Panc1 (cell line): ENCODE data around the gene COL1A2. TPM values are rescaled to one million over a fixed set of nuclear protein-coding genes. Genes with fewer than 3 reads are reported as not detected.

ENCODE experiments used
- ATAC-seq: fragments of 200-7000 bp; cut with Tn5 transposase; 2 replicates; pipeline ENCODE4 v1.9.1; 2020; ENCODE audit warnings: mild to moderate bottlenecking, moderate library complexity
- BruUV-seq: library from RNA; stranded (reverse); fragments of 400-500 nt; replicated peaks from 2 replicates; lab custom pipeline; 2021; lab: Mats Ljungman, UMichigan
- CTCF ChIA-PET: fragments of 300-600 bp; sonication (Branson Sonifier 250); formaldehyde crosslinking; loops from one replicate; lab custom pipeline; 2022; ENCODE audit warnings: antibody characterized with exemption; lab: Charles Lee
- POLR2A ChIA-PET: fragments of 300-600 bp; sonication (Branson Sonifier 250); formaldehyde crosslinking; loops from one replicate; lab custom pipeline; 2022; ENCODE audit warnings: antibody characterized with exemption; lab: Charles Lee
- DNase-seq: peaks from one replicate; pipeline ENCODE4 v3.0.0-alpha.2; 2010; ENCODE audit warnings: low read depth, low spot score
- H3K27ac ChIP-seq: 2 replicates; pipeline ENCODE4 v1.5.1; 2011; ENCODE audit warnings: mild to moderate bottlenecking, low read length, inconsistent platforms
- H3K27me3 ChIP-seq: fragments of 200-500 bp; sonication (Bioruptor generic); 2 replicates; pipeline ENCODE4 v1.6.0; 2014; ENCODE audit warnings: low read length, inconsistent platforms; ENCODE audit not compliant: control insufficient read depth, insufficient read depth
- H3K36me3 ChIP-seq: fragments of 200-500 bp; sonication (Bioruptor generic); 2 replicates; pipeline ENCODE4 v1.5.1; 2014; ENCODE audit warnings: inconsistent platforms, mild to moderate bottlenecking, low read length, moderate library complexity; ENCODE audit not compliant: control insufficient read depth, insufficient read depth
- H3K4me1 ChIP-seq: 2 replicates; pipeline ENCODE4 v1.5.1; 2011; ENCODE audit warnings: inconsistent platforms, mild to moderate bottlenecking, low read length, moderate library complexity; ENCODE audit not compliant: control insufficient read depth, insufficient read depth
- H3K4me3 ChIP-seq, 2 experiments: 2 replicates each; pipeline ENCODE4 v1.5.1; 2011 to 2012; ENCODE audit warnings: low read depth in 2 of 2, low read length in 2 of 2, mild to moderate bottlenecking in 2 of 2, inconsistent platforms in 1 of 2, moderate library complexity in 1 of 2
- H3K9me3 ChIP-seq: fragments of 200-500 bp; sonication (Bioruptor generic); 2 replicates; pipeline ENCODE4 v1.5.1; 2014; ENCODE audit warnings: low read depth, mild to moderate bottlenecking, inconsistent platforms, low read length, moderate library complexity; ENCODE audit not compliant: control insufficient read depth, insufficient read depth
- POLR2AphosphoS5 ChIP-seq: IDR thresholded peaks from 2 replicates; pipeline ENCODE4 v1.6.1; 2012; ENCODE audit warnings: mild to moderate bottlenecking, low read depth, low read length, moderate library complexity
- SIN3A ChIP-seq: IDR thresholded peaks from 2 replicates; pipeline ENCODE4 v1.6.1; 2012; ENCODE audit warnings: low read depth, mild to moderate bottlenecking, low read length, moderate library complexity, borderline replicate concordance; ENCODE audit not compliant: insufficient read depth
- TCF7L2 ChIP-seq: IDR thresholded peaks from 2 replicates; pipeline ENCODE4 v1.6.1; 2011; ENCODE audit warnings: mild to moderate bottlenecking, low read depth, low read length, inconsistent platforms
- in situ Hi-C: cut with HindIII; loops from 2 replicates; pipeline ENCODE4 v1.10.0; 2016; ENCODE audit warnings: low sequenced_read_pairs, low pct_unique_long_range_greater_than_20kb
- intact Hi-C: fragments of 100-400 bp; cut with micrococcal nuclease; formaldehyde crosslinking; loops from one replicate; pipeline ENCODE4 v1.10.0; 2022; ENCODE audit not compliant: unreplicated experiment
- total RNA-seq: library from RNA; stranded (reverse); gene quantifications from one replicate; pipeline ENCODE4 v1.2.1, GENCODE V29; 2021; ENCODE audit not compliant: unreplicated experiment
- TF ChIP-seq, protein P1 (sequence below): fragments of 450-650 bp; IDR thresholded peaks from 2 replicates; pipeline ENCODE4 v1.5.1; 2017; ENCODE audit warnings: mild to moderate bottlenecking
- TF ChIP-seq, protein P2 (sequence below), 2 experiments: IDR thresholded peaks; 2 replicates each; pipeline ENCODE4 v1.6.1; 2011 to 2012; ENCODE audit warnings: low read depth in 2 of 2, control low read depth in 1 of 2, low read length in 1 of 2, mild to moderate bottlenecking in 1 of 2, moderate library complexity in 1 of 2; ENCODE audit not compliant: insufficient read depth in 1 of 2

COL1A2 gene
- total RNA-seq, 1 experiment from 2014 or later: 1.3 TPM

DNA sequence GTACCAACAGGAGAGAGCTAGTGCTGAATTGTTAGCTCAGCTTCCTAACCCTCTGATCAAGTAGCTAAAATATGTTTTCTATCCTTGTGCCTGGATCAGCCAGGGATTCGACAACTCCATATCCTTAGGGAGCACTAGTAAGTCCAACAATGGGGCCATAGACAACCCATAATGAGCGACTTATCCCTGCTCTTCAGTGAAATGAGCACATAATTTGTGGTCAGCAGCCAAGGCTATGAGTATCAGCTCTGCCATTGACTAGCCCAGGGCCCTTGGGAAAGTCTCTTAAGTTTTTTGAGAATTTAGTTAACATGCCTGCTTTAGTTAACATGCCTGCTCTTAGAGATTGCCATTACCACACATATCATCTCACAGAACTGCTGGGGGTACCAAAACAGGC lies 39.3 kb downstream of the COL1A2 start:
- Histone ChIP-seq H3K4me1 (no peaks in the 10 kb centered on the region), H3K9me3 (no peaks in the 10 kb centered on the region), H3K27ac (no peak overlapping the region), H3K36me3 (no peaks in the 10 kb centered on the region), H3K4me3 (no peak overlapping the region), H3K27me3 (no peaks in the 10 kb centered on the region; the same call in 1 of the 2 replicates)
- in situ Hi-C loops: no loop called here
- no peak for ATAC-seq
- no peak for DNase-seq
- TF ChIP-seq TCF7L2 (no peak), SIN3A (no peak), POLR2AphosphoS5 (no peak)
- TF ChIP-seq, protein P1, sequence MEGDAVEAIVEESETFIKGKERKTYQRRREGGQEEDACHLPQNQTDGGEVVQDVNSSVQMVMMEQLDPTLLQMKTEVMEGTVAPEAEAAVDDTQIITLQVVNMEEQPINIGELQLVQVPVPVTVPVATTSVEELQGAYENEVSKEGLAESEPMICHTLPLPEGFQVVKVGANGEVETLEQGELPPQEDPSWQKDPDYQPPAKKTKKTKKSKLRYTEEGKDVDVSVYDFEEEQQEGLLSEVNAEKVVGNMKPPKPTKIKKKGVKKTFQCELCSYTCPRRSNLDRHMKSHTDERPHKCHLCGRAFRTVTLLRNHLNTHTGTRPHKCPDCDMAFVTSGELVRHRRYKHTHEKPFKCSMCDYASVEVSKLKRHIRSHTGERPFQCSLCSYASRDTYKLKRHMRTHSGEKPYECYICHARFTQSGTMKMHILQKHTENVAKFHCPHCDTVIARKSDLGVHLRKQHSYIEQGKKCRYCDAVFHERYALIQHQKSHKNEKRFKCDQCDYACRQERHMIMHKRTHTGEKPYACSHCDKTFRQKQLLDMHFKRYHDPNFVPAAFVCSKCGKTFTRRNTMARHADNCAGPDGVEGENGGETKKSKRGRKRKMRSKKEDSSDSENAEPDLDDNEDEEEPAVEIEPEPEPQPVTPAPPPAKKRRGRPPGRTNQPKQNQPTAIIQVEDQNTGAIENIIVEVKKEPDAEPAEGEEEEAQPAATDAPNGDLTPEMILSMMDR: no peak
- TF ChIP-seq, protein P2, sequence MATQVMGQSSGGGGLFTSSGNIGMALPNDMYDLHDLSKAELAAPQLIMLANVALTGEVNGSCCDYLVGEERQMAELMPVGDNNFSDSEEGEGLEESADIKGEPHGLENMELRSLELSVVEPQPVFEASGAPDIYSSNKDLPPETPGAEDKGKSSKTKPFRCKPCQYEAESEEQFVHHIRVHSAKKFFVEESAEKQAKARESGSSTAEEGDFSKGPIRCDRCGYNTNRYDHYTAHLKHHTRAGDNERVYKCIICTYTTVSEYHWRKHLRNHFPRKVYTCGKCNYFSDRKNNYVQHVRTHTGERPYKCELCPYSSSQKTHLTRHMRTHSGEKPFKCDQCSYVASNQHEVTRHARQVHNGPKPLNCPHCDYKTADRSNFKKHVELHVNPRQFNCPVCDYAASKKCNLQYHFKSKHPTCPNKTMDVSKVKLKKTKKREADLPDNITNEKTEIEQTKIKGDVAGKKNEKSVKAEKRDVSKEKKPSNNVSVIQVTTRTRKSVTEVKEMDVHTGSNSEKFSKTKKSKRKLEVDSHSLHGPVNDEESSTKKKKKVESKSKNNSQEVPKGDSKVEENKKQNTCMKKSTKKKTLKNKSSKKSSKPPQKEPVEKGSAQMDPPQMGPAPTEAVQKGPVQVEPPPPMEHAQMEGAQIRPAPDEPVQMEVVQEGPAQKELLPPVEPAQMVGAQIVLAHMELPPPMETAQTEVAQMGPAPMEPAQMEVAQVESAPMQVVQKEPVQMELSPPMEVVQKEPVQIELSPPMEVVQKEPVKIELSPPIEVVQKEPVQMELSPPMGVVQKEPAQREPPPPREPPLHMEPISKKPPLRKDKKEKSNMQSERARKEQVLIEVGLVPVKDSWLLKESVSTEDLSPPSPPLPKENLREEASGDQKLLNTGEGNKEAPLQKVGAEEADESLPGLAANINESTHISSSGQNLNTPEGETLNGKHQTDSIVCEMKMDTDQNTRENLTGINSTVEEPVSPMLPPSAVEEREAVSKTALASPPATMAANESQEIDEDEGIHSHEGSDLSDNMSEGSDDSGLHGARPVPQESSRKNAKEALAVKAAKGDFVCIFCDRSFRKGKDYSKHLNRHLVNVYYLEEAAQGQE (IDR thresholded peaks at IDR 0.05; ENCODE audit: insufficient read depth in 1 of 2, low read depth in 2 of 2, low read length in 1 of 2): no peak
- no TSS peak for BruUV-seq
- ChIA-PET CTCF (no interaction called here), POLR2A (no interaction called here)
- intact Hi-C loops: no loop called here

DNA sequence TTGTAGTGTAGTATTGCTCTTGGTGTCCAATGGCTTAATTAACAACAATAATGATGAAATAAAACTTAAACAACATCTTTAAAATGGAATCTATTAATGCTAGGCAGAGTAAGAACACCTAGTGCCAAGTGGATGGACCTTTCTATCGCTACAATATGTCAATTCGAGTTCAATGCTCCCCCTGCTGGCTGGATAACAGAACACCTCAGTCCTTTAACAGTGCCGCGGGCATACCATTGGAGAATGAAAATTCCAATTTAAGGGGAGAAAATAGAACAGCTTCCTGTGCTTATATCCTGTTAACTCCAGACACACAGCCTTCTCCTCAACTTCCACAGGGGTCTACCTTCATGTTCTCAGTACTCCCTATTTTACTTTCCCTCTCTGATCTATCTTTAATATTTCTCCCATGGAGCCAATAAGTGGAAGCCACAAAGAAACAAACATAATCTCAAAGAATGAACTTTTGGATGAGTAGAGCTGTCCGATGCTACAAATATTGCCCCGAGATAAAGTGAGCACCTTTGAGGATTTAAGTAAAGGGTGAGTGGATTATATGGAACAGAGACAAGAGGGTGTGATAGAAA lies 41.4 kb downstream of the COL1A2 start:
- peak; percentile 93 for ATAC-seq
- intact Hi-C loops (loop anchor here (2.0 kb wide), 1 partner anchor 147 kb away; no protein-coding TSS in a partner anchor), in situ Hi-C loops (no loop called here)
- POLR2A ChIA-PET: no interaction called here
- no peaks in the 10 kb centered on the region; the same call in 1 of the 2 replicates for H3K27me3 ChIP-seq
- DNase-seq: peak; percentile 39
- no peaks in the 10 kb centered on the region for H3K4me1 ChIP-seq
- CTCF ChIA-PET: no interaction called here
- H3K36me3 ChIP-seq: no peaks in the 10 kb centered on the region
- H3K4me3 ChIP-seq: no peak overlapping the region
- TF ChIP-seq TCF7L2: no peak
- TF ChIP-seq, protein P1: peak; percentile 83
- H3K9me3 ChIP-seq: no peaks in the 10 kb centered on the region
- H3K27ac ChIP-seq: no peak overlapping the region
- BruUV-seq: no TSS peak
